Renal cortical epithelial cell (primary cell): ENCODE measurements around the gene ITGB1. TPM values are rescaled to one million over a fixed set of nuclear protein-coding genes. Genes with fewer than 3 reads are reported as not detected.

Source experiments
- DNase-seq: peaks from one replicate; pipeline ENCODE4 v3.0.0-alpha.2; 2011; ENCODE audit warnings: low read depth
- total RNA-seq: library from RNA; depleted of rRNA; stranded (reverse); fragments of >200 nt; gene quantifications from 2 replicates; pipeline ENCODE4 v1.2.3, GENCODE V29; 2014

The ITGB1 gene
- total RNA-seq, 1 donor from 2014 or later: 1,646 TPM

DNA sequence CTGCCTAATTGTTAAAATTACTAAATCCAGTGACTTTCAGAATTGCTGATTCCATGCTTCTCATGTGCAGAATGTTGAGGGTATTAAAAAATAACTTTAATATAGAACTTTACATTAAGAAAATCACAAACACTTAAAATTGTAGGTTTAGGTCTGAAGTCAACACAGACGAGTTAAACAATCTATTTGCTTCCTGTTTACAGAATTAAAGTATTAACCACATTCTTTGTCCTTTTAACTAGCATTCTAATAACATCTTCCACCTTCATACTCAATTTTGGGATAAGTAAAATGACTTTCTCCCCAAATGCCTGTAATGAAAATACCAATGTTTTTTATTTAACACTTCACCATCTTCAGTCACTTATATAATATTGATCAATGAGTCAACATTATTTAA is 2.2 kb downstream of the ITGB1 start:
- no peak for DNase-seq

DNA sequence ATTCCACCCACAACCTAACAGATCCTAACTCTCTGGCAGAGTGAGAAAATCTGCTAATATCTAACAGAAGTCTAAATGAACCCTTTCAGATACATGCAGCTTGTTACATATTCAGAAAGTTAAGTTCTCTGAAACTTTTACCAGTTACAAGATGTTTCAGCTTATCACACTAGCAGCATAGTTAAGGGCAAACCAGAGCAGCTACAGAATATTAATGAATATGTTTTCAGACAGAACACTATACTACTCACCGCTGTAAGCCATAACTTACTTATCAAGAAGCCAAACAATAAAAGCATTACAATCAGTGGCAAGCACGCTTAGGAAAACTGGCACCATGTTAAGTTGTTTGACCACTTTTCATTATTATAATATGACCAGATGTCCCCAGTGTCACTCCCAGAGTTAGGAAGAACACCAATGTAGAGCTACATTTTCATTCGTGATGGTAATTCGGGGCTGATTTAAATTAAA is 2.7 kb downstream of the ITGB1 start:
- no peak for DNase-seq

DNA sequence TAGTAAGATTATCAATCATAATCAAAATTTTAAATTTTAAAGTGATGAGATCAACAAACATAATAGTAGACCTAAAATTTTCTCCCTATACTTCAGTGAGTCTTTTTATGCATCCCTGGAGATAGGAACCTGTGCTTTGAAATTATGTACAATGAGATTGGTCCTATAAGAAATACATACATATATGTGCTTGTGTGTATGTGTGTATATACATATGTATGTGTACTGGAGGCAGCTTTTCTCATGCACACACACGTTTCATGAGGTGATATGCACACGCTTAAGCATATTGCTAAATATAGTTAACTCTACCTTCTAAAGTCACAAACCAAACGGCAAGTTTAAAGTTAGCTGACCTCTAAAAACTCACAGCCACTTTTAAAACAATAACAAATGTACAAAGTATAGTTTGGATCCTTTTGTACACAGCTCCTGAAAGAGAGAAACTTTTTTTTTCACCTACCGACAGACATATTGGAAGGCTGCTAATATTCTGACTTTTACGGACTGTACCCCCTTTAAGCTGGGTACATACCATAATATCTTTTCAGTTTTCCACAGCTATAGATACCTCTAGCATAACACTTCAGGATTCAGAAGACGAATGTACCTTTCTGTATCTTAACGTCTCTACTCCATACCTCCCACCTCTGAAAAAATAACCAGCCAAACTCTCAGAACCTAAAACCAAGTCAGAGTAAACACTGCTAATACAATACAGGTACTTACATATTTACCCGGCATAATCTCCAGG is 3.3 kb downstream of the ITGB1 start:
- DNase-seq: no peak

DNA sequence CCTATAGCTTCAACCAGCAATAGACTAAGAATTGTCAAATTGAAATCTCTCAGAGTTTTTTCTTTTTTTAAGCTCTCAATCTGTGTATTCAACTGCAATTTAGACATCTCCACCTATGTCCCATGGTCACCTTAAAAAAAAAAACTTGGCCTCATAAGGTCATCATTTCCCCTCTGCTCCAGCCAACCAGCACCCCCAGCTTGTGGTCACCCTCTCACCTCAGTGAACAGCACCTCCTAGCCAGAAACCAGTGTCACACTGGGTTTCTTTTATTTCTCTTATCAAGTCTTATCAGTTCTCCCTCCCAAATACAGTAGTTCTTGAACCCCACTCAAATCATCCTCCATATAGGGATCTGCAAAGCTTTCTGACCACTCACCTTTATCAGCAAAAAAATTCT is 4.0 kb downstream of the ITGB1 start:
- DNase-seq: no peak

DNA sequence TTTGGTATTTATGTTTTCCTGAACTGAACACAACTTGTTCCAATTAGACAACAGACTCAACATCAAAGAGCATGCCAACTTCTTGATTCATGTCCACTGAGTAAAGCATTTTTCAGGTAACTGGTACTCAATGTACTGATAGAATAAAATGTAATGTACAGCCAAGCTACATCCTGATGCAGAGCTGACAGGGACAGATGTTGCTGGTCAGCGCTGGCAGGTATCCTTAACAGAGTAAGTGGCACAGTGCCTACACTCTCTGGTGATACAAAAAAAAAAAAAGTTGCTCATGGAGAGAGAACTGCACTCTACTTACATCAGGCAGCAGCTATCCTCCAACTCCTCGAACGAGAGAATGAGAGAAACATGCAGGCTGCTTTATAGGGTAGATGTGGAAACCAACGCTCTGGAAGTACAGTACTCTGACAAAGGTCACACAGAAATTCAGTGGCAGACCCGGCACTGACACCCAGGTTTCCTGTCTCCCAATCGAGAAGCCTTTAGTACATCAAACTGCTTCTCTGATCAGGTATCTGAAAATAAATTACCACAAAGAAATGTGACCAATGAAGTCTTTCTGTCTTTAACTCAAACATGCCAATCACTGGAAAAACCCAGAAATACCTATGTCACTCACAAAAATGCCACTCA is 4.6 kb downstream of the ITGB1 start:
- no peak for DNase-seq

DNA sequence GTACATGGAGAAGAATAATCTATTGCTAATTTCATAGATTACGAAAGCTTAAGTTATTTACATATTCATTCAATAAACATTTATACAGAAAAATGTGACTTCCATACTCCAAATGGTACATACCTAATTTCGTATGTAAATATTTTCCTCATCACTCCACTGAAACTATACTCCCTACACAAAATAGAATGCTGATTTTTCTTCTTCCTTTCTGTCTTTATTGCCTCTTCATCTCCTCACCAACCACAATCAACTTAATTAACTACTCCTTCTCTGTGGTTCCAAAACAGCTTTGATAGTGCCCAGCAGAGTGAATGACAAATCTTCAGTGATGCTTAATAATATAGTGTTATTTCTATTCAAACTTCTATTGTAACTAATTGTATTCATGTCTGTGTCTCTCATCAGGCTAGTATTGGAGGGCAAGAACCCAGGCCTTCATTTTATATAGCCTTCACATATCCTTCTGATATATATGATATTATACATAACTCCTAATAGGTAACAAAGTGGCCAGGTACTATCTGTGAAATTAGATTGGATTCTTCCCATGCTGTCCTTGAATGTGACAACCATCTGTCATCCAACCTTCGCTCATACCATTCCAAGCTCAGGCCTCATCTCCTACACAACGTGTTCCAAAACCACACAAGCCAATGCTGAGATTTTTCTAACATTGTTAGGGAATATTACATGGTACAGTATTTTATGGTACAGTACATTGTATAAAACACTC is 5.3 kb downstream of the ITGB1 start:
- DNase-seq: no peak

DNA sequence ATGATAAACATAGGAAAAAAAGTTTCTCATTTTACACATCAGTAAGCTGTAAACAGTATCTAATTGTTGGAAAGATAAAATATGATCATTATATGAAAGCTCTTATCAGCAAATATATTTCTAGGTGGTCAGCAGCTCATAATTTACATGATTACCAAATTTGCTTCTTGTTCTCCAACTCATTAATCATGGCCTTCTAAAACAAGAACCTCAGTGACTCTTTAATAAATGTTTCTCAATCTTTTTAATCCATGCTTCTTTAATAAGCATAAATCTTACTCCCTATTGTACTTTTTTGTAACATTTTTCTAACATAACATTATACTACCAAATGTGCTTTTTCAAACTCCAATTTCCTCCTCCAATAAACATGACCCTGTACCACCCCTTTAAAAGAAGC is 5.9 kb downstream of the ITGB1 start:
- no peak for DNase-seq

DNA sequence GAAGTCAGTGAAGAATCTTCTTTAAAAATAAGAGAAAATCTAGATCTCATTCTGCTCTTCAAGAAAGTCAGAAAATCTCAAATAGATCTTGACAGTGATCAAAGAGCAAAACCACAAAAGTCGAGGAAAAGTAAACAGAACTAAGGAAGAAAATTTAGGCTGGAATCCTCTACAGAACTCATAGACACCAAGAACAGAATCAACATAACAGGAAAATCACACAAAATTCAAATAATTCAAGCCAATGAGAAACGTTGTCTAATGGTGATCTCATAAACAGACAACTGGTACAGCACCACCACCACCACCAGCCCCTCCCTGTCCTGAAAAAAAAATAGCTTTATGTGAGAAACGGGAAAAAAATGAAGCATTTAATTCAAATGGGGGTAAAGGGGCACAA is 6.9 kb downstream of the ITGB1 start:
- DNase-seq: no peak

DNA sequence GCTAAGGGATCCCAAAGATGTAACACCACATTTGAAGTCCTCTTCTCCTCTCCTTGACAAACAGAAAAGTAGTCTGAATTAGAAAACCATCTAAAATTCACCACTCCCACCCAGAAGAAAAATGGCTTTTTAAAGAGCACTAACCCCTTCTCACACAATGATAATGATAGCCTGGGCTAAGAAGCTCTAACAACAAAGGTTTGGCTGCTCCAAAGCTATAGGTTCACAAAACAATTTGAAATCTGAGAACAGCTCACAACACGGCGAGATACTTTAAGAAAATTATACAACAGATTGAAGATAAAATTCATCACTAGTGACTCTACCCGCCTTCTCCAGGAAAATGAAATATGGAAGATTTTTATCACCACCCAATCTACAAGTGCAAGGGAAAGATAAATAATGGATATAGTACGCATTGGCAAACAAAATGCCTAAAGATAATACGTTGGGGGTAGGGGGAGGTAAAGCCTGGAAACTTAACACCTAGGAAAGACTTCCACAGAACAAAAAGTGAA is 7.4 kb downstream of the ITGB1 start:
- no peak for DNase-seq

DNA sequence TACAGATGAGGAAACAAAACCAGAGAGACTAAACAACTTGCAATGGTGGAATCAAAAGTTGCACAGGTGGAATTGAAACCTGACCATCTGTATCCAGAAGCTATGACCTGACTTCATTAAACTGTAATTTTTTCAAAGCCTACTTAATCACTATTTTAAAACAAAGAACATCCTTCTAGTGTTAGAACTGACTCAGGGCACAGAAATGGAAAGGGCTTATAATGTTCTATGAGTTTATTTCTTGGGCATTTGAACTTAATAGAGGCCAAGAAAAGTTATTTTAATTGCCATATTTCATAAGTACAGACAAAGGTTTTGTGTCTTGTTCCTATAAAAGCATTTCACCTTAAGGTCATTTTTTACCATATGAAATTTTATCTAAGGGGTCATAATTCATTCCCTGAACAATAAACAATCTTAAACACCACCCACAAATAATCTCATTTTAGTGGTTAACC is 8.8 kb downstream of the ITGB1 start:
- no peak for DNase-seq

DNA sequence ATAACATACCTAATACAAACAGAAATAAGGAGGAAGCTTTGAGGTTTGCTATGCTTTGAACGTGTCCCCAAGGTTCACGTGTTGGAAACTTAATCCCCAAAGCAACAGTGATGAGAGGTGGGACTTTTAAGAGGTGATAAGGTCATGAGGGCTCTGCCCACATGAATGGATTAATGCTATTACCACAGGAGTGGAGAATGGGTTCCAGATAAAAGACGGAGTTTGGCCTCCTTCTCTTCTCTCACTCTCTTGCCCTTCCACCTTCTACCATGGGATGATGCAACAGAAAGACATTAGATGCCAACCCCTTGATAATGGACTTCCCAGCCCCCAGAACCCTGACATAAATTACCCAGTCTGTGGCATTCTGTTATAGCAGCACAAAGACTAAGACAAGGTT is 9.6 kb downstream of the ITGB1 start:
- no peak for DNase-seq

DNA sequence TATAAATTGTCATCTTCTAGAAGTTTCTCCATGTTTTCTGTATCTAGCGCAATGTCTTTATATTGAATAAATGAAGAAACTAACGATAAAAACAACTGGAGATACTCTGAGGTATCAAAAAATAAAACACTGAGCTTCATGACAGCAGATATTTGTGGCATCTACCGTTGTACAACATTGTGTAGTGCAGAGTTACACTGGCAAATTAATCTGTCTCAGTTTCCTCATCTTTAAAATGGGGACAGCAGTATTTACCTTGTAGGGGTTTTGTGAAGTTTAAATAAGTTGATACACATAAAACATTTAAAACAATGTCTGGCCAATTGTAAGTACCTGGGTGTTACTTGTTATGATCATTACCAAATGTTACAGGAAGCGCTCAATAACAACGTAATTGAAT is 10.4 kb downstream of the ITGB1 start:
- no peak for DNase-seq

DNA sequence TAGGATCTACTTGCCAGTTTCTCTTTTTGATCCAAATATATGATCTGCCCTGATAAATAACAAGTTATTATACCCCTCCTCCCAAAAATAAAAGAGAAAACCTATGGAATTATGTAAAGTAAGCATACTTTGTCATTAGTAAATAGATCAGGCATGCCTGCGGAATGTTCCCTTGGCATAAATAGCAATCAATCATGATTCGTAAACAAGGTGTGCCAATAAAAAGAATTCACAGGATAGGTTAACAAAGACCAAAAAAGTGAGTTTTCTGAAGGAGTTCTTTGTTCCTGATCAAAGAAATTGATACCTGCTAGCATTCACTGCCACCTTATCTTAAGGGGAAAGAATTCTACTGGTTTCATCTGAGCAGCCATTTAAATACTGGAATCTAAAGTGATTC is 11.9 kb downstream of the ITGB1 start:
- DNase-seq: no peak

DNA sequence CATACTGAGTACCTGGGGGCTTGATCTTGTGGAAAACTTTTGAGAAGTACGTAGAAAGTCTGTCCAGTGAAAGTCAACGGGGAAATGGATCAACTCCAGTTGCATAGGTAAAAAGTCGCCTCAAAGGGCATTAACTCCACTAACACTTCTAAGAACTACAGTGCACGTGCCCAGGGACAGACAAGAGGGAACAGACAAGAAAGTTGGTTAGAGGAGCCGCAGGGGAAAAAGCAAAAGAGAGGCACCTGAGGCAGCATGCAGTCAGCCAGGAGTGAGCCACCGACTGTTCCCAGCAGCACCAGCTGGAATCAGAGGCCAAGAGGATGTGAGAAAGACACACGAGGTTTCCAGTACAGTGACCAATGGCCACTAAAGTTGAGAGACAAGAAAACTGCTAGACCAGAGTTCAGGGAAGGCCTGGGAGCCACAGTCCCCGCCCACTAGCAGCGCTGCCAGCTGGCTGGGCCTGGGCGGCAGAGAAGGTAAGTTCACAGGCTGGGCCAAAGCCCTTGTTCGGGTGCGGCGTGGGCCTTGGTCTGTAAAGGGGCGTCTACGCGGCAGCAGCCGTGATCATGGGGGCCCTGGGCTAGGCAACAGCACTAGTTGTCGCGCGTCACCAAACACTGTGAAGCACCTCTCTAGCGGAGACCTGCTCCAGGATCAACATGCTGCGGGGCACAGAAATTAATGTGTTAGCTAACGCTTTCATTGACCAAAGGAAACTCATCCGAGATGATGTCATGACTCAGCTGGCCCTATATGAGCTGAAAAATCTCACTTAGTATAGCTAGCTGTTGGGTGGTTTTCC is 14.0 kb downstream of the ITGB1 start:
- no peak for DNase-seq

DNA sequence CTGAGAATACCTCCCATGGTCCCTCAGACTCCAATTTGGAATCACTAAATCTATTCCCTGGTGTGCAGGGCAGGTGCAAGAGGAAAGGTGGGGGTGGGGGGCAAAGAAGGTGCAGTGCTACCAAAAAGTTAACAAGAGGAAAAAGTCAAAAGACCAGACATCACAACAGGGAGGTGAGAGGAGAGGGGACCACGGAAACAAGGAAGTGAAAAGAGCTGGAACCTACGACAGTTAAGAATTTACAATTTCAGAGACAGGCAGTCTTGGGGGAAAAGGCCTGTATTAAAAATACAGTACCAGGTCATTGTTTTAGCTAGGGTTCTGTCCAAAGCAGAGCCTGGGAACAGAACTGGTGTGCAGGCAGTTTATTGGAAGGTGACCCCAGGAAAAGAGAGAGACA is 14.6 kb downstream of the ITGB1 start:
- DNase-seq: no peak

DNA sequence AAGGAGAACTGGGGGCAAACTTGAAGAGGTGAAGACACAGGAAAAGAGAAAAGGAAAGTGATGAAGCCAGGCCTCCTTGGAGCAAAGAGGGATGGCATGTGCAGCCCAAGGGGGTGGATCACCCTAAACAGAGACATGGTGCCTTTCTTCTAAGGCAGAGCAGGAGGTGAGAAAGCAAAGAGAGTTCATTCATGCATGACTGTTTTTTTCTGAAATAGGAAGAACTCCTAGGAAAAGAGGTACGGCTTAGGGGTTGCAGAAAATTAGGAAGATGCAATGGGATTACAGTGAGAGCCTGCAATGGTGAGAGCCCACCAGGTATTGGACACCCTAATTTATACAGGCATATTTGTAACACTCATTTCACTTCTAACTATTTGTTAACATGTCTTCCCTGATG is 15.9 kb downstream of the ITGB1 start:
- DNase-seq: no peak

DNA sequence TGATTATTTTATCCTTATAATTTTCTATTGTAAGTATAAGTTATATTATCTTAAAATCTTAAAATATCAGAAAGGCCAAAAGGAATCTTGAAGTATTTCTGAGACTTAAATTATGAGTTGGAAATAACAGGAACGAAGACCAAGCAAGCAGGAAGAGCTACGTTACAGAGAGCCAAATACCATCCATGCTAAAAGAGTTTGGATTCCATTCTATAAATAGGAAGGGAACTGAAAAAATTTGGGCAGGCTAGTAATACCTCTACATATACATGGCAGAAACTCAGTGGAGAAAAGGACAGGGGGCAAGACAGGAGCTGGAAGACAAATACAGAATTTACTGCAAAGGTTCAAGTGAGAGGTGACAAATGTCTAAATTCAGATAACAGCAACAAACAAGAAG is 16.7 kb downstream of the ITGB1 start:
- no peak for DNase-seq

DNA sequence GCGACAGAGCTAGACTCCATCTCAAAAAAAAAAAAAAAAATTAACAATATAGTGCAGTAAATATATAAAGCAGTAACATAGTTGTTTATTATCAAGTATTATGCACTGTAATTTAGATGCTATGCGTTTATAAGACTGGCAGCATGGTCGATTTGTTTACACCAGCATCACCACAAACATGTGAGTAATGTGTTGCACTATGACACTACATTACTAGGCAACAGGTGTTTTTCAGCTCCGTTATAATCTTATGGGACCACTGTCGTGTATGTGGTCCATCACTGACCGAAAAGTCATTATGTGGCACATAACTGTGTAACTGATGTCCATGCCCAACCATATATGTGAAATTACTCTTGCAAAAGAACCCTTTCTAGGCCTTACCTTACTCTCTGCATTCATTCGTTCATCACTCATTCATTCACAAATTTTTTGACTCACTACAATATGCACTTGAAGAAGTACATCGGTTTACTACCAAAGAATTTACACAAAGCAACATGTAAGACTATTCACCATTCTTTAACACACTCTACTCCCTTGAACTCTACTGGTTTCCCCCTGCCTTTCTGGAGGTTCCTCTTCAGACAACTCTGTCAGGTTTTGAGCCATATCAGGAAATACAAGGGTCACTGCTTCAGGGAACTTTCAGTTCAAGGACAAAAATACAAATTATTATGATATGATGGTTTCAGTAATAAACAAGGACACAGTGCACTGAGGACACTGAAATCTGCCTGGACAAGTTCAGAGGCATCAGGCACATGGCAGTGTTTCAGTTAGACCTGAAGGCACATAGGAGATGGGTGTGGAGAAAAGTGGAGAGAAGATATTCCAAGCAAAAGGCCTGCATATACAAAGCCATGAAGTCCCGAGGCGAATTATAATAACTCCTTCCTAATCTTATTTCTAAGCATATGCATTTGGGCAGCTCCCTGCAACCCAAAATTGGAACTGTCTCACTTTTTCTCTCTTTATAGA is 17.4 kb downstream of the ITGB1 start:
- DNase-seq: no peak

DNA sequence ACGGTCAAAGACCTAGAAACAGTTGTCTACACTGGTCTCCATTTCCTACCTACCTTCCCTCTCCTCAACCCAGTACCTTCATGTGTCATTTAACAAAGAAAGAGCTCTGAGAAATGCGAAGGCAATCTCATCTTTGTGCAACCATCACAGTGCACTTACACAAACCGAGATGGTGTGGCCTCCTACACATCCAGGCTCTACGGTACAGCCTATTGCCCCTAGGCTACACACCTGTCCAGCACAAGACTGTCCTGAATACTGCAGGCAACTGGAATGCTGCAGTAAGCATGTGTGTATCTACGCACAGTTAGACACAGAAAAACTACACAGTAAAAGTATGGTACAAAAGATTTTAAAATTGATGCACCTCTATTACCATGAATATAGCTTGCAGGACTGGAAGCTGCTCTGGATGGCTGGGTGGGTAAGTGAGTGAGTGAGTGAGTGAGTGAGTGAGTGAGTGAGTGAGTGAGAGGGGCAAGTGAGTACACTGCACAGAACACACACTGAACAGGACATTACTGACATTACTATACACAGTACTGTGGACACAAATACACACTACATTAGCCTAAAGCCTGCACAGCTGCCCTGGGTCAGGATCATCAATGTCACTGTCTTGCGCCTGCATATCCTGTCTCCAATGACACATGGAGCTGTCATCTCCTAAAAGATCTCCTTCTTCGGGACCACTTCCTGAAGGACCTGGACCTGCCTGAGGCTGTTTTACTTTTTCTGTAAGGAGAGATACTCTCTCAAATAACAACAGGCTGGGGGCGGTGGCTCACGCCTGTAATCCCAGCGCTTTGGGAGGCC is 18.5 kb downstream of the ITGB1 start:
- DNase-seq: no peak
